Vagina (tissue), 2 donors: Measurements from ENCODE around the gene ZNF593OS.

Experiments
- CTCF ChIP-seq, 3 experiments: fragments of 450-650 bp in 2 of 3; fragments of 200-600 bp in 1 of 3; sonication (generic) in 1 of 3; IDR thresholded peaks; one replicate each; pipeline ENCODE4 v1.5.1; 2017 to 2019; ENCODE audit warnings: antibody characterized with exemption in 3 of 3, mild to moderate bottlenecking in 2 of 3, moderate library complexity in 2 of 3
- POLR2A ChIP-seq, 2 donors: fragments of 450-650 bp; IDR thresholded peaks; one replicate each; pipeline ENCODE4 v1.6.1; 2017; ENCODE audit warnings: antibody characterized with exemption in 2 of 2, mild to moderate bottlenecking in 2 of 2, moderate library complexity in 2 of 2

GRCh38 chr1:26163684-26164035 is 8.0 kb downstream of the ZNF593OS start:
- TF ChIP-seq CTCF (IDR thresholded peaks at IDR 0.05) (no peak), POLR2A (IDR thresholded peaks at IDR 0.05) (no peak)
